Keratinocyte (primary cell): ENCODE data around the gene UBE2QL1.

Source experiments
- EZH2 ChIP-seq: IDR thresholded peaks from one replicate; pipeline ENCODE4 v1.6.1; 2012; ENCODE audit warnings: inconsistent platforms, mild to moderate bottlenecking, low read length, moderate library complexity
- TF ChIP-seq, protein P1 (sequence below), 3 experiments: IDR thresholded peaks in 1 of 3; conservative IDR thresholded peaks in 1 of 3; optimal IDR thresholded peaks in 1 of 3; 2 replicates in 2 of 3; 3 replicates in 1 of 3; pipeline versions ENCODE3 to v1.5.1; 2011; ENCODE audit warnings: low read length in 3 of 3, mild to moderate bottlenecking in 3 of 3, moderate library complexity in 2 of 3, control low read depth in 1 of 3, inconsistent platforms in 1 of 3; ENCODE audit not compliant: insufficient read depth in 2 of 3; ENCODE audit errors: extremely low read depth in 1 of 3

DNA sequence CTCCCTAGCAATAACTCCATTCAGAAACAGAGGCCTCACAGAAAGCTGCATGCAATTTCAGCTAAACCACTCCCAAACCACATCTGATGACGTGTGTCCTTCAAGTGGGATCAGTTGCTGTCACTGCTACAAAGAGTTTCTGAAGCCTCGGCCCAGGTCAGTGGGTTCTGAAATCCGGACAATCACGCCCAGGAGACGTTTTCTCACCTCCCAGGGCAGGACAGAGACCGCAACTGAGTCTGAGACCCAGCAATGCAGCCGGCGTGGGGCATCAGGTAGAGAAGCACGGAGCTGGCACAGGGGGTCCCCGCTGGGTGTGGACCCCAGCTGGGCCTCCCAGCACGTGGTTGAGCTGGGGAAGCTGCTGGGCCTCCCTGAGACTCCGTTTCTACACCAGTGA lies 2.6 kb upstream of the UBE2QL1 start:
- TF ChIP-seq, protein P1, sequence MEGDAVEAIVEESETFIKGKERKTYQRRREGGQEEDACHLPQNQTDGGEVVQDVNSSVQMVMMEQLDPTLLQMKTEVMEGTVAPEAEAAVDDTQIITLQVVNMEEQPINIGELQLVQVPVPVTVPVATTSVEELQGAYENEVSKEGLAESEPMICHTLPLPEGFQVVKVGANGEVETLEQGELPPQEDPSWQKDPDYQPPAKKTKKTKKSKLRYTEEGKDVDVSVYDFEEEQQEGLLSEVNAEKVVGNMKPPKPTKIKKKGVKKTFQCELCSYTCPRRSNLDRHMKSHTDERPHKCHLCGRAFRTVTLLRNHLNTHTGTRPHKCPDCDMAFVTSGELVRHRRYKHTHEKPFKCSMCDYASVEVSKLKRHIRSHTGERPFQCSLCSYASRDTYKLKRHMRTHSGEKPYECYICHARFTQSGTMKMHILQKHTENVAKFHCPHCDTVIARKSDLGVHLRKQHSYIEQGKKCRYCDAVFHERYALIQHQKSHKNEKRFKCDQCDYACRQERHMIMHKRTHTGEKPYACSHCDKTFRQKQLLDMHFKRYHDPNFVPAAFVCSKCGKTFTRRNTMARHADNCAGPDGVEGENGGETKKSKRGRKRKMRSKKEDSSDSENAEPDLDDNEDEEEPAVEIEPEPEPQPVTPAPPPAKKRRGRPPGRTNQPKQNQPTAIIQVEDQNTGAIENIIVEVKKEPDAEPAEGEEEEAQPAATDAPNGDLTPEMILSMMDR (optimal IDR thresholded peaks at IDR 0.05 in 1 of 3, IDR thresholded peaks at IDR 0.05 in 1 of 3, conservative IDR thresholded peaks at IDR 0.05 in 1 of 3; ENCODE audit: extremely low read depth in 1 of 3, insufficient read depth in 2 of 3, low read length in 3 of 3) = no peak
- no peak for TF ChIP-seq EZH2
